ENCODE results near the gene CCDC148. TPM values are rescaled to one million over a fixed set of nuclear protein-coding genes. Genes with fewer than 3 reads are reported as not detected.

Gene CCDC148
- total and polyA plus RNA-seq, 2 donors (not counting 1 experiment from before 2014, with no cell fraction given) = not detected

- H3K27ac Mint-ChIP-seq = no peak overlapping the region
- no peak overlapping the region for H3K4me3 Mint-ChIP-seq
- ATAC-seq (ENCODE audit: low read depth) (no peak), DNase-seq (no peak)
- H3K27ac ChIP-seq (ENCODE audit: low read length in 2 of 2) = no peak overlapping the region
- ChIA-PET POLR2A (no interaction called here), CTCF (no interaction called here)
- no peak overlapping the region for H3K9ac ChIP-seq (ENCODE audit: low read length)
- no peaks in the 10 kb centered on the region for H3K9me3 Mint-ChIP-seq (ENCODE audit: insufficient read depth)
- WGBS (ENCODE audit: insufficient coverage) = no CpG with 5 or more reads among the region's 1 CpG
- no peak overlapping the region for H3K4me3 ChIP-seq (ENCODE audit: control extremely low read depth in 1 of 5, extremely low read depth in 1 of 5, insufficient read depth in 1 of 5, low read depth in 2 of 5, low read length in 4 of 5)
- no peaks in the 10 kb centered on the region for H3K4me1 Mint-ChIP-seq
- no peak overlapping the region for H3K4me2 ChIP-seq (replicated peaks; ENCODE audit: low read depth, low read length, poor library complexity, severe bottlenecking)
- no peaks in the 10 kb centered on the region for H3K36me3 ChIP-seq (replicated peaks in 1 of 2; ENCODE audit: control extremely low read depth in 1 of 2, control insufficient read depth in 1 of 2, extremely low read depth in 1 of 2, insufficient read depth in 2 of 2, low read length in 1 of 2)
- no peaks in the 10 kb centered on the region for H3K27me3 Mint-ChIP-seq
- H4K20me1 ChIP-seq (ENCODE audit: control insufficient read depth, insufficient read depth, low read length, poor library complexity, severe bottlenecking) = no peaks in the 10 kb centered on the region
- no peaks in the 10 kb centered on the region for H3K27me3 ChIP-seq (replicated peaks in 1 of 4; ENCODE audit: control extremely low read depth in 1 of 4, control insufficient read depth in 3 of 4, insufficient read depth in 4 of 4, low read length in 3 of 4)
- no peaks in the 10 kb centered on the region for H3K9me3 ChIP-seq (ENCODE audit: control extremely low read depth in 1 of 3, control insufficient read depth in 2 of 3, insufficient read depth in 1 of 3, low read length in 2 of 3)
- no peaks in the 10 kb centered on the region for H3K4me1 ChIP-seq (ENCODE audit: control insufficient read depth in 2 of 2, insufficient read depth in 2 of 2, low read length in 2 of 2)
- intact Hi-C loops (cut with micrococcal nuclease) = no loop called here
- no peak overlapping the region for H2AFZ ChIP-seq (ENCODE audit: insufficient read depth, low read depth, low read length, poor library complexity, severe bottlenecking)
- no peaks in the 10 kb centered on the region for H3K79me2 ChIP-seq (ENCODE audit: control insufficient read depth, insufficient read depth, low read length)
- TF ChIP-seq EZH2 (IDR thresholded peaks at IDR 0.05; ENCODE audit: borderline replicate concordance, insufficient read depth, low read depth, low read length, poor library complexity, severe bottlenecking) (no peak), CTCF (IDR thresholded peaks at IDR 0.05) (no peak)
These were observed 158.9 kb downstream of the CCDC148 start for GRCh38 chr2:158297606-158298005.

- no peaks in the 10 kb centered on the region for H3K27me3 Mint-ChIP-seq
- Histone ChIP-seq H3K9me3 (ENCODE audit: control extremely low read depth in 1 of 3, control insufficient read depth in 2 of 3, insufficient read depth in 1 of 3, low read length in 2 of 3) (no peaks in the 10 kb centered on the region), H3K27me3 (replicated peaks in 1 of 4; ENCODE audit: control extremely low read depth in 1 of 4, control insufficient read depth in 3 of 4, insufficient read depth in 4 of 4, low read length in 3 of 4) (no peaks in the 10 kb centered on the region), H3K4me1 (ENCODE audit: control insufficient read depth in 2 of 2, insufficient read depth in 2 of 2, low read length in 2 of 2) (no peaks in the 10 kb centered on the region), H2AFZ (ENCODE audit: insufficient read depth, low read depth, low read length, poor library complexity, severe bottlenecking) (no peak overlapping the region), H3K4me3 (ENCODE audit: control extremely low read depth in 1 of 5, extremely low read depth in 1 of 5, insufficient read depth in 1 of 5, low read depth in 2 of 5, low read length in 4 of 5) (no peak overlapping the region), H3K9ac (ENCODE audit: low read length) (no peak overlapping the region), H3K79me2 (ENCODE audit: control insufficient read depth, insufficient read depth, low read length) (no peaks in the 10 kb centered on the region), H3K27ac (ENCODE audit: low read length in 2 of 2) (no peak overlapping the region), H3K4me2 (replicated peaks; ENCODE audit: low read depth, low read length, poor library complexity, severe bottlenecking) (no peak overlapping the region), H3K36me3 (replicated peaks in 1 of 2; ENCODE audit: control extremely low read depth in 1 of 2, control insufficient read depth in 1 of 2, extremely low read depth in 1 of 2, insufficient read depth in 2 of 2, low read length in 1 of 2) (no peaks in the 10 kb centered on the region), H4K20me1 (ENCODE audit: control insufficient read depth, insufficient read depth, low read length, poor library complexity, severe bottlenecking) (no peaks in the 10 kb centered on the region)
- POLR2A ChIA-PET = no interaction called here
- intact Hi-C loops (cut with micrococcal nuclease) = no loop called here
- no peaks in the 10 kb centered on the region for H3K4me1 Mint-ChIP-seq
- no peaks in the 10 kb centered on the region for H3K9me3 Mint-ChIP-seq (ENCODE audit: insufficient read depth)
- DNase-seq = no peak
- no peak for ATAC-seq (ENCODE audit: low read depth)
- no peak overlapping the region for H3K27ac Mint-ChIP-seq
- WGBS (ENCODE audit: insufficient coverage) = no CpG with 5 or more reads among the region's 2 CpGs
- TF ChIP-seq EZH2 (IDR thresholded peaks at IDR 0.05; ENCODE audit: borderline replicate concordance, insufficient read depth, low read depth, low read length, poor library complexity, severe bottlenecking) (no peak), CTCF (IDR thresholded peaks at IDR 0.05) (no peak)
- CTCF ChIA-PET = no interaction called here
- no peak overlapping the region for H3K4me3 Mint-ChIP-seq
These were observed 159.4 kb downstream of the CCDC148 start for GRCh38 chr2:158297120-158297519.
